Adrenal gland (tissue), 12 donors: ENCODE measurements around the gene SLC6A20. TPM values are rescaled to one million over a fixed set of nuclear protein-coding genes. Genes with fewer than 3 reads are reported as not detected.
A peak's percentile ranks its signal among the peaks of the same experiment; 100 is the strongest.

Source experiments
- DNase-seq, 7 donors: peaks; one replicate each; pipeline ENCODE4 v3.0.0-alpha.2; 2019 to 2020
- H3K27ac ChIP-seq, 5 donors: fragments of 200-600 bp; sonication (generic) in 4 of 5; 1 replicate in 3 of 5; 2 replicates in 2 of 5; pipeline versions ENCODE4 v1.5.1 to v1.8.0; 2016 to 2020; ENCODE audit warnings: mild to moderate bottlenecking in 1 of 5
- H3K27me3 ChIP-seq: fragments of 200-600 bp; 2 replicates; pipeline ENCODE4 v1.8.0; 2021
- H3K36me3 ChIP-seq, 2 donors: fragments of 200-600 bp; replicated peaks in 1 of 2; 1 replicate in 1 of 2; 2 replicates in 1 of 2; pipeline versions ENCODE4 v1.5.1 to v1.8.0; 2018 to 2022
- H3K4me1 ChIP-seq, 2 donors: fragments of 200-600 bp; replicated peaks in 1 of 2; 1 replicate in 1 of 2; 2 replicates in 1 of 2; pipeline versions ENCODE4 v1.5.1 to v1.8.0; 2018 to 2021
- H3K4me3 ChIP-seq, 4 donors: fragments of 200-600 bp; sonication (generic) in 3 of 4; one replicate each; pipeline ENCODE4 v1.5.1; 2016 to 2018
- H3K9me3 ChIP-seq, 3 donors: fragments of 200-600 bp; sonication (generic) in 1 of 3; replicated peaks in 1 of 3; 1 replicate in 2 of 3; 2 replicates in 1 of 3; pipeline versions ENCODE4 v1.5.1 to v1.8.0; 2016 to 2021
- POLR2A ChIP-seq, 2 donors: fragments of 450-650 bp; IDR thresholded peaks; one replicate each; pipeline ENCODE4 v1.6.1; 2017; ENCODE audit warnings: antibody characterized with exemption in 2 of 2, mild to moderate bottlenecking in 2 of 2, moderate library complexity in 1 of 2
- whole genome bisulfite sequencing, 4 donors: extraction: QIAGEN DNeasy Blood & Tissue Kit in 2 of 4; methylation state at CpG; one replicate each; pipeline versions ENCODE4 v1.1.5 to v1.1.7; 2013 to 2017; 5-methylcytosine and 5-hydroxymethylcytosine counted together
- intact Hi-C, 2 donors: fragments of 100-400 bp; cut with DNase I; formaldehyde crosslinking; loops; one replicate each; pipeline versions ENCODE4 v1.14.1 to v1.15.0; 2022 to 2023
- polyA plus RNA-seq, 3 donors: library from polyadenylated mRNA; stranded (reverse); fragments of 200-250 nt in 2 of 3; fragments of 350-450 nt in 1 of 3; fragmentation: Illumina TruSeq in 1 of 3; extraction: RNeasy Lipid Tissue Mini Kit (QIAGEN cat#74804) in 1 of 3; gene quantifications; one replicate each; pipeline ENCODE4 v1.2.3, GENCODE V29; 2013 to 2014
- total RNA-seq, 9 donors: library from RNA; depleted of rRNA in 4 of 9; stranded (reverse); fragments of >200 nt in 4 of 9; fragments of 120-200 nt in 1 of 9; fragmentation: NEBNext Ultra II Directional in 1 of 9; extraction: Animal tissue kit (Norgen Biotek cat#: 25700) in 1 of 9; gene quantifications; one replicate each; pipeline versions ENCODE4 v1.1.0 to v1.2.4, GENCODE V29; 2013 to 2023
- TF ChIP-seq, protein P1 (sequence below), 6 experiments: fragments of 450-650 bp in 4 of 6; fragments of 200-600 bp in 2 of 6; sonication (generic) in 1 of 6; IDR thresholded peaks; 1 replicate in 5 of 6; 2 replicates in 1 of 6; pipeline versions ENCODE4 v1.5.1 to v1.8.0; 2016 to 2021; ENCODE audit warnings: antibody characterized with exemption in 6 of 6, mild to moderate bottlenecking in 2 of 6, moderate library complexity in 1 of 6
- donor health status: healthy with polysubstance abuse.
- donor health status: Bipolar disorder and iron deficiency.
- donor health status: DM: yes; HTN: yes; CAD: no.
- donor health status: DM: no; HTN: no; CAD: no.
- donor health status: DM: no; HTN: no; CAD: no.
- donor health status: DM: yes; HTN: yes; CAD: no.

The SLC6A20 gene
- total and polyA plus RNA-seq, 12 donors, result 0.07 to 0.52 (median 0.13) TPM; not detected in 7

DNA sequence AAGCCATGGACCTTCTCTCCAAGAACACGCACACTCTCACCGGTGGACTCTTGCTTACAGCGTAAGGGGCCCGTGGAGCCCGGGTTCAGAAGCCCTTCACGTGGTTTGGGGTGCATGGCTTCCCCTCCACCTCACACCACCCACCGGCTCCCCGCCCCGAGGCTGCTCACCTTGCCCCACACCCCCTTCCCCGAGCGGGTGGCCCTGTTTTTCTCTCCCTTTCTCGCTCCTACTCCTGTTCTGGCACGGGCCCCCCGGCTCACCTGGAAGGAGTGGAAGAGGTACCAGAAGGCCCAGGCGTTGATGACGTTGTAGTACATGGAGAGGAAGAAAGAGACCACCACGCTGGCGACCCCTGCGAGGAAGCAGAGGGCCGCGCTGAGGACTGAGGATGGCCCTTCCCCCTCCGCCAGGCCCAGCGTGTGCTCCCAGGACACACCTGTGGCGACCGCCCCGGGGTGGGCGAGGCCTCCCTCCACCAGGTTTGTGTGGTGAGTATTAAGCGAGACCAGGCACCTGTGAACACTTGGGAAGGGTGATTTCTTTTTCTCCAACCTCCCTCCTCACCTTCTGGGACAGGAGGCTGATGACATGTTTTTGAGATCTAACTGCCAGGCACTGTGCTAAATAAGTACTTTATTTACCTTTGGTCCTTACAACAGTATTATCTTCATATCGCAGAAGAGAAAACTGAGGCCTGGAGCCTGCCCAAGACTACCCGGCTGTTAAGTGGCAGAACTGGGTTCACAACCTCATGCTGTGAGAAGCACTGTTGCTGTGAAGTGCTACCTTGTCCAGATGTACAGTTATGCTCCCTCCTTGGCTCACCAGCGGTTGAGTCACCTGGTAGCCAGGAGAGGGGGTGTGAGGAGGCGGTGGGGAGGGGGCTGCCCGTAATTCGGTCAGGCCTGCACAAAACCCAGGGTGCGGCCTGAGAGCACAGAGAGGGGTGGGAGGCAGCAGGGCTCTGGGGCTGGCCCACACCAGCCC is 16.3 kb downstream of the SLC6A20 start:
- WGBS, 4 donors, result 88 to 90% (median 88%) methylated on average over 26 to 35 of the region's 35 CpGs
- DNase-seq, result peak in 1 of 7 donors; percentile 11
- Histone ChIP-seq H3K27me3 (no peaks in the 10 kb centered on the region), H3K9me3 (no peaks in the 10 kb centered on the region), H3K4me3 (no peak overlapping the region), H3K27ac (no peak overlapping the region), H3K36me3 (no peaks in the 10 kb centered on the region), H3K4me1 (no peaks in the 10 kb centered on the region)
- intact Hi-C loops, result no loop called here
- TF ChIP-seq, protein P1, sequence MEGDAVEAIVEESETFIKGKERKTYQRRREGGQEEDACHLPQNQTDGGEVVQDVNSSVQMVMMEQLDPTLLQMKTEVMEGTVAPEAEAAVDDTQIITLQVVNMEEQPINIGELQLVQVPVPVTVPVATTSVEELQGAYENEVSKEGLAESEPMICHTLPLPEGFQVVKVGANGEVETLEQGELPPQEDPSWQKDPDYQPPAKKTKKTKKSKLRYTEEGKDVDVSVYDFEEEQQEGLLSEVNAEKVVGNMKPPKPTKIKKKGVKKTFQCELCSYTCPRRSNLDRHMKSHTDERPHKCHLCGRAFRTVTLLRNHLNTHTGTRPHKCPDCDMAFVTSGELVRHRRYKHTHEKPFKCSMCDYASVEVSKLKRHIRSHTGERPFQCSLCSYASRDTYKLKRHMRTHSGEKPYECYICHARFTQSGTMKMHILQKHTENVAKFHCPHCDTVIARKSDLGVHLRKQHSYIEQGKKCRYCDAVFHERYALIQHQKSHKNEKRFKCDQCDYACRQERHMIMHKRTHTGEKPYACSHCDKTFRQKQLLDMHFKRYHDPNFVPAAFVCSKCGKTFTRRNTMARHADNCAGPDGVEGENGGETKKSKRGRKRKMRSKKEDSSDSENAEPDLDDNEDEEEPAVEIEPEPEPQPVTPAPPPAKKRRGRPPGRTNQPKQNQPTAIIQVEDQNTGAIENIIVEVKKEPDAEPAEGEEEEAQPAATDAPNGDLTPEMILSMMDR (IDR thresholded peaks at IDR 0.05), result no peak
- no peak for TF ChIP-seq POLR2A (IDR thresholded peaks at IDR 0.05)

DNA sequence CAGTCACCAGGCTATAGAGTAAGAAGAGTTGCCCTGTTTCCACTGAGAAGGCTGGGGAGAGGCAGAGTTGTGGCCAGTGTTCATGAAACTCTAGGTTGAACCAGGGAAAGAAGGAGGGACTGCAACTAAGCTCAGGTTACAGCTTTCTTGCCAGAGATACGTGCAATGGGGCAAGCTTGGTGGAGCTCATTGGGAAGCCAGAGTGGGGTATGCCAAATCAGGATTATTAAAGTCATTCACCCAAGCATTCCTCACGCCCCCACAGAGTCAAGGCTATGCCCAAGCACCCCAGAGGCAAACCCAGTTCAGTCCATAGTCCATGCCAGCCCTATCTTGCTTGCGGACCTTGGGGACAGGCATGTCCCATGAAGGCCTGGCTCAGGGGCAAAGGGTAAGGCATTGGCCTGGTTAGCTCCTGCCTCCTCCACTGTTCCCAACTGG is 17.6 kb downstream of the SLC6A20 start:
- DNase-seq, result peak in 1 of 7 donors; percentile 3
- WGBS, 4 donors, result 74 to 91% (median 85%) methylated on average over 2 to 3 of the region's 3 CpGs
- H3K4me1 ChIP-seq, result no peaks in the 10 kb centered on the region
- no peak overlapping the region for H3K27ac ChIP-seq
- no peak overlapping the region for H3K4me3 ChIP-seq
- no peaks in the 10 kb centered on the region for H3K36me3 ChIP-seq
- no peaks in the 10 kb centered on the region for H3K9me3 ChIP-seq
- TF ChIP-seq POLR2A (IDR thresholded peaks at IDR 0.05), result no peak
- TF ChIP-seq, protein P1 (IDR thresholded peaks at IDR 0.05), result no peak
- no peaks in the 10 kb centered on the region for H3K27me3 ChIP-seq
- intact Hi-C loops, result no loop called here

DNA sequence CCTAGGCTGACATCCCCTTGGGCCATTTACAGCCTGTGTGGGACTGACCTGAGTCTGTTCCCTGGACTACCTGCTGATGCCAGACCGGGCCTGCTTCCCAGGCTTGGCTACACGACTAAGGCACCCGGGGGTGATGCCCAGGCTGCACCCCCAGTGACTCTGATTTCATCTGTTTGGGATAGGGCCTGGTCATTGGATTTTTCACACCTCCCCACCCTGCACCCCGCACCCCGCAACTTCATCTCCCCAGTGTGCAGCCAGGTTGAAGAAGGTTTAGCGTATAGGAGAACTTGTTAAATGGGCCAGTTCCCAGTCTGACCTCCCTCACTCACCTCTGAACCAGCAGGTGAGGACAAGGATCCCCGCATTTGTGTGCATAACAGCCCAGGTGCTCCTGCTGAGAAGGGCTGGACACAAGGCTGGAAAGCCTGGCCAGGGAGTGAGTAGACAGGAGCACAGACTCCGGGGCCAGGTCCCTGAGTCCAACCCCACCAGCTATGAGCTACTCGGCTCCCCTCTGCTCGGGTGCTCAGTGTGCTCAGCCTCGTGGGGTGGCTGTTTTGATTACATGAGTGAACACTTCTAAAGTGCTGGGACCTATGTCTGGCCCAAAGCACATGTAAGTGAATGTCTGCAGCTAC is 18.5 kb downstream of the SLC6A20 start:
- intact Hi-C loops, result no loop called here
- Histone ChIP-seq H3K9me3 (no peaks in the 10 kb centered on the region), H3K27me3 (no peaks in the 10 kb centered on the region), H3K36me3 (no peaks in the 10 kb centered on the region), H3K4me3 (no peak overlapping the region), H3K27ac (no peak overlapping the region), H3K4me1 (no peaks in the 10 kb centered on the region)
- 69 to 96% (median 90%) methylated on average over 9 to 11 of the region's 11 CpGs for WGBS, 4 donors
- no peak for TF ChIP-seq POLR2A (IDR thresholded peaks at IDR 0.05)
- TF ChIP-seq, protein P1 (IDR thresholded peaks at IDR 0.05), result no peak
- DNase-seq, result peak in 1 of 7 donors; percentile 7

DNA sequence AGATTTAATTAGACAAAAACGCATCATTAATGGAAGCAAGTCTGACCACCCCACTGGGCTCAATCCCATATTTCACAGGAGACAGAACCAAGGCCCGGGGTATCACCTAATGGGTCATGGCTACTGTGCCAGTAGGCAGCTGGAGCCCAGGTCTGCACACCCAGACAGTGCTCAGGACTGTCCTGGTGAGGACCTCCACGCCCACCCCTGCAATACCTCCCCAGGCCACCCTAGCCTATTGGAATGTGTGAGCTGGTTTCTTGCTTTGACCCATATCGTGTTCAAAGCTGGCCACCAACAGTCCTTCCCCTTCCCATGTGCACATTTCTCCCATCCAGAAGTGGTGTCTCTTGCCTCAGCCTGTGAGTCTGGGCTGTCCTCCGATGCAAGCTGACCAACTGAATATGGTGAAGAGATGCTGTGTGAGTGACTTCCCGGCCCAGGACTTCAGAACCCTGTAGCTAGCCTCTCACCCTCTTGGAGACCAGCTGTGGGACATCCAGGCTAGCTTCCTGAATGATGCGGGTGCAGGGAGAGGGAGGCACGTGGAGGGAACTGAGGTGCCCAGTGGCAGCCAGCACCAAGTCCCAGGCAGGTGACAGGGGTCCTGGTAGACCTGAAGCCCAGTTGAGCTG is 19.1 kb downstream of the SLC6A20 start:
- no peaks in the 10 kb centered on the region for H3K27me3 ChIP-seq
- H3K36me3 ChIP-seq, result no peaks in the 10 kb centered on the region
- no peaks in the 10 kb centered on the region for H3K4me1 ChIP-seq
- intact Hi-C loops, result no loop called here
- TF ChIP-seq POLR2A (IDR thresholded peaks at IDR 0.05), result no peak
- TF ChIP-seq, protein P1 (IDR thresholded peaks at IDR 0.05), result no peak
- no peak overlapping the region for H3K4me3 ChIP-seq
- H3K27ac ChIP-seq, result no peak overlapping the region
- peak in 1 of 7 donors; percentile 20 for DNase-seq
- 74 to 89% (median 86%) methylated on average over 7 to 8 of the region's 8 CpGs for WGBS, 4 donors
- H3K9me3 ChIP-seq, result no peaks in the 10 kb centered on the region
